OCI-LY7 (cell line): ENCODE data around the gene GNAL.

Experiments used
- EZH2phosphoT487 ChIP-seq: fragments of 200-600 bp; sonication (generic); IDR thresholded peaks from 2 replicates; pipeline ENCODE4 v1.6.1; 2018; ENCODE audit warnings: low read depth, borderline replicate concordance, mild to moderate bottlenecking, mixed run types, antibody characterized with exemption, low read length, moderate library complexity, mixed read lengths
- TF ChIP-seq, protein P1 (sequence below): fragments of 200-600 bp; sonication (generic); conservative IDR thresholded peaks from 2 replicates; pipeline ENCODE4 v1.5.1; 2014; ENCODE audit warnings: mild to moderate bottlenecking, antibody characterized with exemption, low read length, moderate library complexity, mixed read lengths

DNA sequence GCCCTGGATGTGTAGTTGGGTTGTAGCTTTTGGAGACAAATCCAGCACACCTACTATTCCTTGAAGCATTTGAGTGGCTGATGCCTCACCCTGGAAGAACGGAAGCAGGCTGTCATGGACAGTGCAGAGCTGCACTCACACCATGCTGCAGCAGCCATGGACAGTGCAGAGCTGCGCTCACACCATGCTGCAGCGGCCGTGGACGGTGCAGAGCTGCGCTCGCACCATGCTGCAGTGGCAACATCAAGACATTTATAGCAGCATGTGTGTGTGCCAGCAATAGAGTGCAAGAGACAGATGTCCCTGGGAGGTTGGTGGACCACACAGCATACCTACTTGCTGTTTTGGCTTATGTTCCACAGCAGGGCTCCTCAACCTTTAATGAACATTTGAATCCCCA is 30.6 kb downstream of the GNAL start:
- TF ChIP-seq, protein P1, sequence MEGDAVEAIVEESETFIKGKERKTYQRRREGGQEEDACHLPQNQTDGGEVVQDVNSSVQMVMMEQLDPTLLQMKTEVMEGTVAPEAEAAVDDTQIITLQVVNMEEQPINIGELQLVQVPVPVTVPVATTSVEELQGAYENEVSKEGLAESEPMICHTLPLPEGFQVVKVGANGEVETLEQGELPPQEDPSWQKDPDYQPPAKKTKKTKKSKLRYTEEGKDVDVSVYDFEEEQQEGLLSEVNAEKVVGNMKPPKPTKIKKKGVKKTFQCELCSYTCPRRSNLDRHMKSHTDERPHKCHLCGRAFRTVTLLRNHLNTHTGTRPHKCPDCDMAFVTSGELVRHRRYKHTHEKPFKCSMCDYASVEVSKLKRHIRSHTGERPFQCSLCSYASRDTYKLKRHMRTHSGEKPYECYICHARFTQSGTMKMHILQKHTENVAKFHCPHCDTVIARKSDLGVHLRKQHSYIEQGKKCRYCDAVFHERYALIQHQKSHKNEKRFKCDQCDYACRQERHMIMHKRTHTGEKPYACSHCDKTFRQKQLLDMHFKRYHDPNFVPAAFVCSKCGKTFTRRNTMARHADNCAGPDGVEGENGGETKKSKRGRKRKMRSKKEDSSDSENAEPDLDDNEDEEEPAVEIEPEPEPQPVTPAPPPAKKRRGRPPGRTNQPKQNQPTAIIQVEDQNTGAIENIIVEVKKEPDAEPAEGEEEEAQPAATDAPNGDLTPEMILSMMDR, result no peak
- TF ChIP-seq EZH2phosphoT487, result no peak
